Parathyroid adenoma (tissue), 2 donors: ENCODE results near the gene KIF20B.
A peak's percentile ranks its signal among the peaks of the same experiment; 100 is the strongest.

ENCODE experiments used
- H2AFZ ChIP-seq: fragments of 300-600 bp; sonication (generic); one replicate; pipeline ENCODE4 v1.7.0; 2017; ENCODE audit warnings: antibody characterized with exemption, mild to moderate bottlenecking
- H3K27ac ChIP-seq: fragments of 300-600 bp; sonication (generic); one replicate; pipeline ENCODE4 v1.7.0; 2017
- H3K27me3 ChIP-seq: fragments of 300-600 bp; sonication (generic); one replicate; pipeline ENCODE4 v1.7.0; 2017; ENCODE audit warnings: low read length; ENCODE audit not compliant: control insufficient read depth, insufficient read depth
- H3K36me3 ChIP-seq: fragments of 300-600 bp; sonication (generic); one replicate; pipeline ENCODE4 v1.7.0; 2017; ENCODE audit warnings: low read length; ENCODE audit not compliant: control insufficient read depth, insufficient read depth
- H3K4me1 ChIP-seq: fragments of 300-600 bp; sonication (generic); one replicate; pipeline ENCODE4 v1.7.0; 2017; ENCODE audit warnings: control low read depth
- H3K4me2 ChIP-seq: fragments of 300-600 bp; sonication (generic); one replicate; pipeline ENCODE4 v1.7.0; 2017; ENCODE audit warnings: low read length
- H3K4me3 ChIP-seq: fragments of 300-600 bp; sonication (generic); one replicate; pipeline ENCODE4 v1.7.0; 2017; ENCODE audit warnings: low read depth, low read length
- H3K79me2 ChIP-seq: fragments of 300-600 bp; sonication (generic); one replicate; pipeline ENCODE4 v1.7.0; 2017; ENCODE audit warnings: control low read depth
- H3K9ac ChIP-seq: fragments of 300-600 bp; sonication (generic); one replicate; pipeline ENCODE4 v1.7.0; 2017; ENCODE audit warnings: mild to moderate bottlenecking
- H3K9me3 ChIP-seq: fragments of 300-600 bp; sonication (generic); one replicate; pipeline ENCODE4 v1.7.0; 2017; ENCODE audit warnings: low read length; ENCODE audit not compliant: control insufficient read depth
- TF ChIP-seq, protein P1 (sequence below): fragments of 300-600 bp; sonication (generic); IDR thresholded peaks from one replicate; pipeline ENCODE4 v1.7.0; 2017; ENCODE audit warnings: antibody characterized with exemption, mild to moderate bottlenecking
- donor health status: primary hyperparathyroidism.

KIF20B gene

DNA sequence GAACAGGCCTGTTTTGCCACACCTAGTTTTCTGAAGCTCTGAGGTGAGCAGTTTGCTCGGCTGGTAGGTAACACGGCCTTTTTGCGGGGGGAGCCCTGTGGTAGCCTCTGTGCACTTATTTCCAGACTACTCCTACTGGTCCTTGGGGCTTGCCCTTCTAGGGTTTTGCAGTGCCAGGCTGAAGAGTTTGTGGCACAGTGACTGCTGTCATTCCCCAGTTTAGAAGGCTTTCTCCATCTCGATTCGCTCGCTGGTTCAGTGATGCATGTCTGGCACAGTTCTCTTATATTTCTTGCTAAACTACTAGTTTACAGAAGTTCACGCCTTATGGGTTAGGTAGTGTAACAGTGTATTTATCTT lies 711 bp downstream of the KIF20B start:
- Histone ChIP-seq H3K4me3 (peak overlapping the region; percentile 96), H3K4me2 (peak overlapping the region; percentile 88), H3K9me3 (no peaks in the 10 kb centered on the region), H3K27ac (no peak overlapping the region), H3K9ac (no peak overlapping the region), H3K27me3 (no peaks in the 10 kb centered on the region), H3K79me2 (no peaks in the 10 kb centered on the region), H2AFZ (no peak overlapping the region), H3K4me1 (no peaks in the 10 kb centered on the region), H3K36me3 (no peaks in the 10 kb centered on the region)
- TF ChIP-seq, protein P1, sequence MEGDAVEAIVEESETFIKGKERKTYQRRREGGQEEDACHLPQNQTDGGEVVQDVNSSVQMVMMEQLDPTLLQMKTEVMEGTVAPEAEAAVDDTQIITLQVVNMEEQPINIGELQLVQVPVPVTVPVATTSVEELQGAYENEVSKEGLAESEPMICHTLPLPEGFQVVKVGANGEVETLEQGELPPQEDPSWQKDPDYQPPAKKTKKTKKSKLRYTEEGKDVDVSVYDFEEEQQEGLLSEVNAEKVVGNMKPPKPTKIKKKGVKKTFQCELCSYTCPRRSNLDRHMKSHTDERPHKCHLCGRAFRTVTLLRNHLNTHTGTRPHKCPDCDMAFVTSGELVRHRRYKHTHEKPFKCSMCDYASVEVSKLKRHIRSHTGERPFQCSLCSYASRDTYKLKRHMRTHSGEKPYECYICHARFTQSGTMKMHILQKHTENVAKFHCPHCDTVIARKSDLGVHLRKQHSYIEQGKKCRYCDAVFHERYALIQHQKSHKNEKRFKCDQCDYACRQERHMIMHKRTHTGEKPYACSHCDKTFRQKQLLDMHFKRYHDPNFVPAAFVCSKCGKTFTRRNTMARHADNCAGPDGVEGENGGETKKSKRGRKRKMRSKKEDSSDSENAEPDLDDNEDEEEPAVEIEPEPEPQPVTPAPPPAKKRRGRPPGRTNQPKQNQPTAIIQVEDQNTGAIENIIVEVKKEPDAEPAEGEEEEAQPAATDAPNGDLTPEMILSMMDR, result no peak

DNA sequence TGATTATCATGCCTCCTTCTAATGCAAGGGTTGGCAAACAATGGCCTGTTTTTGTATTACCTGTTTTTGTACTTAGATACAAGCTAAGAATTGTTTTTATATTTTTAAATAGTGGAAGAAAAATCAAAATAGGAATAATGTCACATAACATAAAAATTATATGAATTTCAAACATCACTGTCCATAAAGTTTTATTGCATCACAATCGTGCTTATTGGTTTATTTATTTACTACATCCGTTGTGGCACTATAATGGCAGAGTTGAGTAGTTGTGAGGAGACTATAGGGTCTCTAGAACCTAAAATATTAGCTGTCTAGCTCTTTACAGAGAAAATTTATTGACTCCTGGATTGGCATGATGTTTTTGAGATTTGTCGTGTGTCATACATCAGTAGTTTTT lies 4.1 kb downstream of the KIF20B start:
- no peak overlapping the region for H2AFZ ChIP-seq
- H3K9me3 ChIP-seq, result no peaks in the 10 kb centered on the region
- H3K4me3 ChIP-seq, result no peak overlapping the region
- no peaks in the 10 kb centered on the region for H3K27me3 ChIP-seq
- H3K27ac ChIP-seq, result no peak overlapping the region
- no peaks in the 10 kb centered on the region for H3K4me1 ChIP-seq
- H3K4me2 ChIP-seq, result no peak overlapping the region
- TF ChIP-seq, protein P1, result no peak
- H3K79me2 ChIP-seq, result no peaks in the 10 kb centered on the region
- no peaks in the 10 kb centered on the region for H3K36me3 ChIP-seq
- no peak overlapping the region for H3K9ac ChIP-seq

DNA sequence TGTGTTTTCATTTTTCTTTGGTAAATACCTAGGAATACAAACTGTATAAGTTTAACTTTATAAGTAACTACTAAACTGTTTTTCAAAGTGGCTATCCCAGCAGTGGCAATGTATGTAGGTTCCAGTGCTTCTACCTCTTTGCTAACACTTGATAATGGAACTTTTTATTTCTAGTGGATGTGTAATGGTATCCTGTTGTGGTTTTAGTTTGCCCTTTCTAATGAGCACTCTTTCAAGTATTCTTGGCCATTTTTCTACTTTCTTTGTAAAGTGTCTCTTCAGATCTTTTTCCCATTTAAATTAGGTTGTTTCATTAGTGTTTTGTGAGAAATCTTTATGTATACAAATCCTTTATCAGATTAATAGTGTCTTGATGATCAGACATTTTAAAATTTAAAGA lies 4.6 kb downstream of the KIF20B start:
- no peaks in the 10 kb centered on the region for H3K27me3 ChIP-seq
- TF ChIP-seq, protein P1, result no peak

DNA sequence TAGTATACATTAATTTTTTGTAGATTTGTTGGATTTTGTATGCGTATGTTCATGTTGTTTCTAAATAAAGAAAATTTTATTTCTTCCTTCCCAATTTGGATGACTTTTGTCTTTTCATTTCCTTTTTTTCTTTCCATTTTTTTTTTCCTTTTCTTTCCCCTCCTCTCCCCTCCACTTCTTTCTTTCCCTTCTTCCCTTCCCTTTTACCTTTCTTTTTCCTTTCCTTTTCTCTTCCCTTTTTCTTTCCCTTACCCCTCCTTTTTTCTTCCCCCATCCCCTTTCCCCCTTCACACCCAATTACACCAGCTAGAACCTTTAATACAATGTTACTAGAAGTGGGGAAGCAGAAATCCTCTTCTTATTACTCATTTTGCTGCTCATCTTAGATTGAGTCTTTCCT lies 6.0 kb downstream of the KIF20B start:
- Histone ChIP-seq H3K4me2 (no peak overlapping the region), H3K4me1 (no peaks in the 10 kb centered on the region), H3K27ac (no peak overlapping the region), H3K79me2 (no peaks in the 10 kb centered on the region), H3K9me3 (no peaks in the 10 kb centered on the region), H3K27me3 (no peaks in the 10 kb centered on the region), H3K9ac (no peak overlapping the region), H2AFZ (no peak overlapping the region), H3K36me3 (no peaks in the 10 kb centered on the region), H3K4me3 (no peak overlapping the region)
- TF ChIP-seq, protein P1, result no peak

More for the DNA sequence above, 4.6 kb downstream of the KIF20B start:
- no peak overlapping the region for H3K9ac ChIP-seq
- H2AFZ ChIP-seq, result no peak overlapping the region
- no peak overlapping the region for H3K4me3 ChIP-seq
- H3K4me2 ChIP-seq, result no peak overlapping the region
- H3K36me3 ChIP-seq, result no peaks in the 10 kb centered on the region
- no peak overlapping the region for H3K27ac ChIP-seq
- no peaks in the 10 kb centered on the region for H3K4me1 ChIP-seq
- no peaks in the 10 kb centered on the region for H3K79me2 ChIP-seq
- no peaks in the 10 kb centered on the region for H3K9me3 ChIP-seq

DNA sequence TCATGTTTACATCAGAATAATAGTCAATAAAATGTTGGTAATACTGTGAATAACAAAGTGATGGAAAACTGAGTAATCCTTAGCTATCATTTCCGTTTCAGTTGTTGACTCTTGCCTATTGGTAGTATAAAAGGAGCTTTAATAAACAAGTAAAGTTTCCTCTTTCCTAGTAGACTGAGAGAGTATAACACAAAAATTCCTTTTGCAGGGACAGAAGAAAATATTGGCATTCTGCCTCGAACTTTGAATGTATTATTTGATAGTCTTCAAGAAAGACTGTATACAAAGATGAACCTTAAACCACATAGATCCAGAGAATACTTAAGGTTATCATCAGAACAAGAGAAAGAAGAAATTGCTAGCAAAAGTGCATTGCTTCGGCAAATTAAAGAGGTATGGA lies 9.4 kb downstream of the KIF20B start:
- H3K27ac ChIP-seq, result no peak overlapping the region
- no peaks in the 10 kb centered on the region for H3K27me3 ChIP-seq

More for the DNA sequence above, 9.4 kb downstream of the KIF20B start:
- H3K36me3 ChIP-seq, result no peaks in the 10 kb centered on the region
- H2AFZ ChIP-seq, result no peak overlapping the region
- TF ChIP-seq, protein P1, result no peak
- no peaks in the 10 kb centered on the region for H3K79me2 ChIP-seq
- no peak overlapping the region for H3K9ac ChIP-seq
- H3K4me2 ChIP-seq, result no peak overlapping the region
- no peaks in the 10 kb centered on the region for H3K9me3 ChIP-seq
- H3K4me1 ChIP-seq, result no peaks in the 10 kb centered on the region
- no peak overlapping the region for H3K4me3 ChIP-seq
